GDM1 (cell line): ENCODE data around the gene PTPRU.

Source experiments
- DNase-seq: peaks from one replicate; lab custom pipeline; 2025; lab: John Stamatoyannopoulos, UW

The PTPRU gene

GRCh38 chr1:29267321-29268070 lies 31.2 kb downstream of the PTPRU start:
- no peak for DNase-seq

GRCh38 chr1:29269382-29269781 lies 33.1 kb downstream of the PTPRU start:
- no peak for DNase-seq

GRCh38 chr1:29270929-29271521 lies 34.7 kb downstream of the PTPRU start:
- DNase-seq, result no peak

- DNase-seq, result no peak
Observed at GRCh38 chr1:29271724-29272123, 35.4 kb downstream of the PTPRU start.

- DNase-seq, result no peak
Observed at GRCh38 chr1:29272147-29272907, 36.0 kb downstream of the PTPRU start.

GRCh38 chr1:29275435-29275834 lies 39.1 kb downstream of the PTPRU start:
- no peak for DNase-seq

- DNase-seq, result no peak
Observed at GRCh38 chr1:29278124-29278523, 41.8 kb downstream of the PTPRU start.

GRCh38 chr1:29279406-29279805 lies 43.1 kb downstream of the PTPRU start:
- DNase-seq, result no peak

- no peak for DNase-seq
Observed at GRCh38 chr1:29279951-29280391, 43.6 kb downstream of the PTPRU start.

GRCh38 chr1:29280409-29281131 lies 44.2 kb downstream of the PTPRU start:
- DNase-seq, result no peak

- no peak for DNase-seq
Observed at GRCh38 chr1:29281571-29281970, 45.2 kb downstream of the PTPRU start.

- DNase-seq, result no peak
Observed at GRCh38 chr1:29282135-29282923, 46.0 kb downstream of the PTPRU start.

GRCh38 chr1:29282924-29283803 lies 46.8 kb downstream of the PTPRU start:
- DNase-seq, result no peak

GRCh38 chr1:29283804-29284195 lies 47.5 kb downstream of the PTPRU start:
- no peak for DNase-seq

GRCh38 chr1:29284286-29284960 lies 48.1 kb downstream of the PTPRU start:
- no peak for DNase-seq

- no peak for DNase-seq
Observed at GRCh38 chr1:29284961-29285560, 48.7 kb downstream of the PTPRU start.

- DNase-seq, result no peak
Observed at GRCh38 chr1:29285771-29286170, 49.4 kb downstream of the PTPRU start.

GRCh38 chr1:29286194-29286767 lies 50.0 kb downstream of the PTPRU start:
- DNase-seq, result no peak

GRCh38 chr1:29289493-29289892 lies 53.2 kb downstream of the PTPRU start:
- DNase-seq, result no peak
